NCI-H526 (cell line): Measurements from ENCODE around the gene SLC43A3.
A peak's percentile ranks its signal among the peaks of the same experiment; 100 is the strongest.
"Not testable (repeated sequence)": the region's sequence is repeated elsewhere in the genome, so short reads cannot be mapped to it uniquely, and the experiment has no call there.

Experiments
- DNase-seq, 2 experiments: peaks; one replicate each; lab custom pipeline; 2025; lab: John Stamatoyannopoulos, UW

The SLC43A3 gene

GRCh38 chr11:57459164-57460021, 32.5 kb upstream of the SLC43A3 start:
- no peak for DNase-seq

- peak in 1 of 2 experiments; percentile 55 for DNase-seq
These were observed 31.7 kb upstream of the SLC43A3 start for GRCh38 chr11:57458410-57459163.

- DNase-seq: no peak
These were observed 31.1 kb upstream of the SLC43A3 start for GRCh38 chr11:57458060-57458409.

GRCh38 chr11:57457643-57458023, 30.7 kb upstream of the SLC43A3 start:
- no peak for DNase-seq

DNA sequence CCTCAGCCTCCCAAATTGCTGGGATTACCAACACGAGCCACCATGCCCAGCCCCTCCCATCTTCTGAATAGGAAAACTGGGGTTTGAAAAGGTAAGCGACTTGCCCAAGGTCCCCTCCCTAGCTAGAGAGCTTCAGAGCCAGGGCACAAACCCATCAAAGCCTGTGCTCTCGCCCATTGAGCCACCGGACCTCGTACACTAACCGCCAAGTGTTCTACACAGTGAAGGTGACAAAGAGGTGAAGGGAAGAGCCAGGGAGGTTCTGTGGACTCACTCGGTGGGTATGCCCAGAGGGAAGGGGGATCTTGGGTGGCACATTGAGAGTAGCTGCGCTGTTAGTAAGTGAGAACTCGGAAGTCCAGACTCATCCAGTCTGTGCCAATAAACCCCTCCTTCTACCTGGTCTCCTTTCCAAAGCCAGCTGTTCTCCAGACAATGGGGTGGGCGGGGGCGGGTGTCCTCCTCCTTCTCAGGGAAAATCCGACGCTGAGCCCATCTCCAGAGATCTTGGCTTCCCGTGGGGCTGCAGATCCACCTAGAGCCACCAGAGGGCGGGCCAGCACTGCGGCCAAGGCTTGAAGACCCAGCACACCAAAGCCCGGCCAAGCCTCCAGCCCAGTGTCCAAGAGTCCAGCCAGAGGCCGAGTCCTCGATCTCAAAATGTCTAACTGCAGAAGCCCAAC, 30.2 kb upstream of the SLC43A3 start:
- peak; percentile 59 to 85 for DNase-seq

- peak in 1 of 2 experiments; percentile 29 for DNase-seq
These were observed 26.7 kb upstream of the SLC43A3 start for GRCh38 chr11:57453543-57454177.

- DNase-seq: no peak
These were observed 19.1 kb upstream of the SLC43A3 start for GRCh38 chr11:57446055-57446454.

DNA sequence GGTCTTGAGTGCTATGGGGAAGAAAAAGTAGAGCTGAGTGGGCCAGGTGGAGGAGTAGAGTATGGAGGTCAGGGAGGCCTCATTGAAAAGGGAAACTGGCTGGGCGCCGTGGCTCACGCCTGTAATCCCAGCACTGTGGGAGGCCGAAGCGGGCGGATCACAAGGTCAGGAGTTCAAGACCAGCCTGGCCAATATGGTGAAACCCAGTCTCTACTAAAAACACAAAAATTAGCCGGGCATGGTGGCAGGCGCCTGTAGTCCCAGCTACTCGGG, 18.1 kb upstream of the SLC43A3 start:
- DNase-seq: not testable (repeated sequence)

DNA sequence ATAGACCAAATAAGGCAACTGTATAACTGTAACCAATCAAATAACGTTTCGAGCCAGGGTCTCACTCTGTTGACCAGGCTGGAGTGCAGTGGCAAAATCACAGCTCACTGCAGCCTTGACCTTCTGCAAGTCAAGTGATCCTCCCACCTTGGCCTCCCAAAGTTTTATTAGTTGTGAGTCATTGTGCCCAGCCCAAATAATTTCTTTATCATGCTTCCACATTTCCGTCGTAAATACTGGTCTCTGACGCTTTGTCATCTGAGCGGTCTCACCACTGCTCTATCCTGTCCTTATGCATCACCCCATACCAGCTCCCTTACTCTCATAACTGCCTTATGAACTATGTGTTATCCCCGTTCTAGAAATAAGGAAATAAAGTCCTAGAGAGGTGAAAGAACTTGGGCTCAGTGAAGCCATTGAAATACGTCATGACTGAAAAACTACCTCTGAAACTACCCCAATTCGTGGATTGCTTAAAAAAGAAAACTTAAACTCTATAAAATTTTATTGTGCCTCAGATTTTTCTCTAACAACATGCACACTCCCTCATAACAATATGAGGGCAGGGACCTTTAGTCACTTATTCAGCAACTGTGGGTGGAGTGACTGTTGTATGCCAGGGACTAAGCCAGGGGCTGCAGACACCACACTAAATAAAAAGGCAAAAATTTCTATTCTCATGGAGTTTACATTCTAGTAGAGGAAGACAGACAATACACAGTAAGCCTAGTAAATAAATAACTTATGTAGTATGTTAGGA, 17.6 kb upstream of the SLC43A3 start:
- no peak for DNase-seq

DNA sequence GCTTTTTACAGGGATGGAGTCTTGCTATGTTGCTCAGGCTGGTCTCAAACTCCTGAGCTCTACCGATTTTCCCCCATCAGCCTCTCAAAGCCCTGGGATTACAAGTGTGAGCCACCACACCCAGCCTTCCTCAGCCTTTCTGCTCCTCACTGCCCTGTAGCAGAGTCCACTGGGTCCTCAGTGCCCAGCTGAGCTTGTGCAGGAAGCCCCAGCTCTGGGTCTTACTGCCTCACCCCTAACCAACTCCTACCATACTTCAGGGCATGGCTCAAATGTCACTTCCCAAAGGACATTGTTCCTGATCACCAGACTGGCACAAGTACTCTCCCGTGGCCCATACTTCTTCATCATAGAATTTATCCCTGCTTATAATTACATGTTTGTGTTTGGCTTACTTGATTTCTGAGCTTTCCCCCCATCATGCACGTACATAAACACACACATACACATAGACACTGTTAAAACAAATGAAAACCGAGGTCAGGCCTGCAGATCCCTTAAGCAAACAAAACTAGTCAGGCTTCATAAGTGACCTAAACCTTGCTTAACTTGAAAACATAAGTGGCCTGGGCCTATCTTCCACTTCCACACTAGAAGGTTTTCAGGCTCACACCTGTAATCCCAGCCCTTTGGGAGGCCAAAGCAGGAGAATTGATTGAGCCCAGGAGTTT, 14.0 kb upstream of the SLC43A3 start:
- no peak for DNase-seq

GRCh38 chr11:57439786-57440185, 12.9 kb upstream of the SLC43A3 start:
- DNase-seq: no peak

- DNase-seq: no peak
These were observed 11.7 kb upstream of the SLC43A3 start for GRCh38 chr11:57438345-57439285.

DNA sequence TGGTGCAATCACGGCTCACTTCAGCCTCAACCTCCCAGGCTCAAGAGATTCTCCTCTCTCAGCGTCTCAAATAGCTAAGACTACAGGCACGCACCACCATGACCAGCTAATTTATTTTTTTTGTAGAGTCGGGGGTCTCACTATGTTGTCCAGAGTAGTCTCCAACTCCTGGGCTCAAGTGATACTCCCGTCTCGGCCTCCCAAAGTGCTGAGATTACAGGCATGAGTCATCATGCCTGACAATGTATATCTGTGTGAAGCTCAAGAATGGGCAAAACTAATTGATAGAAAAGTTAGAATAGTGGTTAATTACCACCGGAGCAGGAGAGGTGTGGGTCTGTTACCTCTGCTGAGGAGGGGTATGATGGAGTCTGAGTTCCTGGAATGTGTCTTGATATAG, 9.1 kb upstream of the SLC43A3 start:
- no peak for DNase-seq

DNA sequence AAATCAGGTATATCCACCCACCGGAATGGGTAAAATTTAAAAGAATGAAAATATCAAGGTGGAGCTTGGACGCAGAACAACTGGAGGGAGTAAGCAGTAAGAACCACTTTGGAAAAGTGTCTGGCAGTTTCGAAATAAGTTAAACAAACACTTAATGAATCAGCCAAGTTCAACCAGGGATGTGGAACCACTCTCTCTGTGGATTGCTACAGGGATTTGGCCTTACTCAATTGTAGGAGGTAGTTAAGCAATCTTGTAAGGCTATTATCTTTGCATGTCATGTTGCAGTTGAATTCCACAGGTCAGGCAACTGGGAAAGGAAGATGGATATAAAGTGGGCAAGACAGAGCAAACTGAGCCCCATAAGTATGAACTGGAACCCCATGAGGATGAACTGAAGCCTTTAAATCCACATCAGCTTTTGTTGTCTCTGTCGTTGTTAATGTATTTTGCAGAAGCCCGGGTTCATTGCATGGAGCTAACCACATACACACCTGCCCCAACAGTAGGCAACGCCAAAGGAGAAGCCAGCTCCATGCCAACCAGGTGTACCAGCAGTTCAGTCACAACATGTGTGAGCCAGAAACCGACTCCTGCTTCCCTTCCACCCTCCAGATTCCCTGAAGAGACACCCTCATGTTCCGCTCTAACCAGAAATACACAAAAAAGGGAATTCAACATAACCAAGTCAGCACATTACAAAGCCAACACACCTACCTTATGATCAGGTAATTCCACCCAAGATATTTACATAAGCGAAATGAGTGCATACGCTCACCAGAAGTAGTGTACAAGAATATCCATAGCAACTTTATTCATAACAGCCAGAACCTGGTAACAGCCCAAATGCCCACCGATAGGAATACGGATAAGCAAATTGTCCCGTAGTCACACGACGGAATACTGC, 8.0 kb upstream of the SLC43A3 start:
- peak; percentile 42 to 50 for DNase-seq

- no peak for DNase-seq
These were observed 5.8 kb upstream of the SLC43A3 start for GRCh38 chr11:57432714-57433163.

DNA sequence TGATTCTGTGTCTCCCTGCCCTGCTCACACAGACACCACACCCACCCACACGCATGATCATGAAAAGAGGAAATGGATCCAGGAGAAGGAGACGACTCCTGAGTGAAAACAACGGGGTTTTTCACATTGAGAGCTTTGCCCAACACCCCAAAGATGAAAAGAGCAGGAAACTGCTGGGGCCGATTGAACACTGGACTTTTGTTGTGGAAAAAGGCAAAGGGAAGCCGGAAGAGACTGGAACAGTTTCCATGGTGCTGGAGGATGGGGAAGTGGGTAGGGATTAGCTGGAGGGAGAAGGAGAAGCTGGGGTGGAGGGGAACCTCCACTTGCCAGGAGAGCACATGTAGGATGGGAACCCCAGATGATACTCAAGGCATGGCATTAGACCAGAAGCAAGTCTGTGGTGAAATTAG, 5.2 kb upstream of the SLC43A3 start:
- DNase-seq: no peak

DNA sequence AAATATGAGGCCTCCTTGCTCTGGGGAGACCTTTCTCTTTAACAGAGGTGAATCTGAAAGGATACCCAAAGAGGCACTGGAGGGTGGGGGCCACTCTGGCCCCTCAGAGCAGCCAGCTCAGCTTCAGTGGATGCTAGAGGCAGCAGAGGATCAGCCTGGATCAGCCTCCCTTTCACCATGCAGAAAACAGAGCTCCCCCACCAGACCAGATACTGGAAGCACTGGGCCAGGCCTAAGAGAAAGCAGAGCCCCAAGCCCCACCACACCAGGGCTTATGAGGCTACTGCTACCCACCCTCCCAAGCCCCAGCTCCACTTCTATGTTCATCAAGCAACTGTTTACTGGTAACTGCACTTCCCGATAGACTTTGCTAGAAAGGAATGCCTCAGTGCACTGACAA, 4.0 kb upstream of the SLC43A3 start:
- DNase-seq: no peak

GRCh38 chr11:57429946-57430345, 3.0 kb upstream of the SLC43A3 start:
- no peak for DNase-seq

DNA sequence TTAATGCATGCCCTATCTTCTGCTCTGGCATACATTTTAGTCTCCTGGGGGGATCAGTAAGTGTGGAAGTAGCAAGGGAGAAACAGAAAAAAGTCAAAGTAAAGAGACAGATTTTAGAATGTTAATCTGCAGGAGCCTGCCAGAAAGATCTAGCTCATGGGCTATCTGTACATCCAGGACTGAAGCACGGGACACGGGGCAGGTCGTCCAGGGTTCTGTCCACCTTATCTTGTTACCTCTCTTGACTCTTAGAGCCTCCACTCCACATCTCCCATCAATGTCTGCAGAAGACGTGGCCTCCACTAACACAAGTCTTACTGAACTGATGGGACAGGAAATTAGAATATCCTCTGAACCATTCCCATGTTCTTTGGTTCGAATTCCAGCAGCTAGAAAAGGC, 1.7 kb upstream of the SLC43A3 start:
- no peak for DNase-seq
